H9 (cell line): ENCODE results near the gene OR52L1. TPM values are rescaled to one million over a fixed set of nuclear protein-coding genes. Genes with fewer than 3 reads are reported as not detected.

Source experiments
- DNase-seq: peaks from one replicate; pipeline ENCODE4 v3.0.0-alpha.2; 2017
- H2AFZ ChIP-seq: one replicate; pipeline ENCODE4 v1.6.1; 2013; ENCODE audit warnings: mild to moderate bottlenecking, low read length, control low read depth, moderate library complexity
- H2AK5ac ChIP-seq: 2 replicates; pipeline ENCODE4 v1.6.1; 2013; ENCODE audit warnings: low read length, control low read depth, mixed read lengths; ENCODE audit not compliant: insufficient read length
- H2BK120ac ChIP-seq: one replicate; pipeline ENCODE4 v1.6.1; 2013; ENCODE audit warnings: low read depth, mild to moderate bottlenecking, low read length, control low read depth, inconsistent platforms; ENCODE audit not compliant: poor library complexity, severe bottlenecking
- H2BK12ac ChIP-seq: 2 replicates; pipeline ENCODE4 v1.6.1; 2013; ENCODE audit warnings: low read length, control low read depth, mixed read lengths, low read depth; ENCODE audit not compliant: insufficient read length
- H2BK15ac ChIP-seq: 2 replicates; pipeline ENCODE4 v1.6.1; 2013; ENCODE audit warnings: low read depth, low read length, control low read depth
- H2BK20ac ChIP-seq: one replicate; pipeline ENCODE4 v1.6.1; 2013; ENCODE audit warnings: low read depth, mild to moderate bottlenecking, low read length, control low read depth, inconsistent platforms; ENCODE audit not compliant: poor library complexity, severe bottlenecking
- H2BK5ac ChIP-seq: 2 replicates; pipeline ENCODE4 v1.6.1; 2013; ENCODE audit warnings: low read length, control low read depth, mixed read lengths; ENCODE audit not compliant: insufficient read length
- H3K14ac ChIP-seq: 2 replicates; pipeline ENCODE4 v1.6.1; 2013; ENCODE audit warnings: low read length, control low read depth; ENCODE audit not compliant: insufficient read depth
- H3K18ac ChIP-seq: 2 replicates; pipeline ENCODE4 v1.6.1; 2013; ENCODE audit warnings: low read depth, mild to moderate bottlenecking, mixed read lengths, low read length, control low read depth; ENCODE audit not compliant: insufficient read length
- H3K23ac ChIP-seq: 2 replicates; pipeline ENCODE4 v1.6.1; 2013; ENCODE audit warnings: low read length, control low read depth, mixed read lengths, low read depth; ENCODE audit not compliant: insufficient read length
- H3K23me2 ChIP-seq: 2 replicates; pipeline ENCODE4 v1.6.1; 2013; ENCODE audit warnings: low read depth, mild to moderate bottlenecking, mixed read lengths, low read length, control low read depth; ENCODE audit not compliant: insufficient read length, poor library complexity, severe bottlenecking
- H3K27ac ChIP-seq: 2 replicates; pipeline ENCODE4 v1.5.1; 2013; ENCODE audit warnings: low read length, control low read depth, mixed read lengths, low read depth; ENCODE audit not compliant: insufficient read length
- H3K27me3 ChIP-seq: 2 replicates; pipeline ENCODE4 v1.6.1; 2013; ENCODE audit warnings: low read length, control low read depth, inconsistent platforms; ENCODE audit not compliant: insufficient read depth
- H3K4ac ChIP-seq: 2 replicates; pipeline ENCODE4 v1.6.1; 2013; ENCODE audit warnings: low read depth, mild to moderate bottlenecking, control low read depth, inconsistent platforms, low read length, moderate library complexity
- H3K4me1 ChIP-seq: 2 replicates; pipeline ENCODE4 v1.6.1; 2013; ENCODE audit warnings: low read length, control low read depth, inconsistent platforms; ENCODE audit not compliant: insufficient read depth
- H3K4me2 ChIP-seq: 2 replicates; pipeline ENCODE4 v1.6.1; 2013; ENCODE audit warnings: low read length, control low read depth, mixed read lengths; ENCODE audit not compliant: insufficient read length, insufficient read depth
- H3K56ac ChIP-seq: 2 replicates; pipeline ENCODE4 v1.6.1; 2013; ENCODE audit warnings: low read depth, mild to moderate bottlenecking, mixed read lengths, low read length, control low read depth; ENCODE audit not compliant: insufficient read length
- H3K79me1 ChIP-seq: 2 replicates; pipeline ENCODE4 v1.6.1; 2013; ENCODE audit warnings: low read depth, mild to moderate bottlenecking, moderate library complexity, low read length, control low read depth, inconsistent platforms; ENCODE audit not compliant: insufficient read depth, poor library complexity, severe bottlenecking
- H3K79me2 ChIP-seq: 2 replicates; pipeline ENCODE4 v1.6.1; 2013; ENCODE audit warnings: low read length, control low read depth, inconsistent platforms; ENCODE audit not compliant: insufficient read depth
- H3K9ac ChIP-seq: 2 replicates; pipeline ENCODE4 v1.6.1; 2013; ENCODE audit warnings: low read length, control low read depth, mixed read lengths; ENCODE audit not compliant: insufficient read length; ENCODE audit errors: extremely low read depth
- H3K9me3 ChIP-seq: one replicate; pipeline ENCODE4 v1.6.1; 2013; ENCODE audit warnings: low read depth, low read length, inconsistent platforms; ENCODE audit not compliant: control insufficient read depth
- H3T11ph ChIP-seq: one replicate; pipeline ENCODE4 v1.6.1; 2013; ENCODE audit warnings: mild to moderate bottlenecking, low read length, control low read depth, inconsistent platforms
- H4K20me1 ChIP-seq: one replicate; pipeline ENCODE4 v1.6.1; 2013; ENCODE audit not compliant: control insufficient read depth, insufficient read length, insufficient read depth
- H4K5ac ChIP-seq: 2 replicates; pipeline ENCODE4 v1.6.1; 2013; ENCODE audit warnings: low read depth, mild to moderate bottlenecking, mixed read lengths, low read length, control low read depth; ENCODE audit not compliant: insufficient read length
- H4K8ac ChIP-seq: replicated peaks from 2 replicates; pipeline ENCODE4 v1.6.1; 2013; ENCODE audit warnings: low read length, control low read depth, mixed read lengths, low read depth; ENCODE audit not compliant: insufficient read length
- H4K91ac ChIP-seq: 2 replicates; pipeline ENCODE4 v1.6.1; 2013; ENCODE audit warnings: low read depth, mild to moderate bottlenecking, moderate library complexity, mixed read lengths, low read length, control low read depth; ENCODE audit not compliant: insufficient read length
- H3K27ac Mint-ChIP-seq, 3 experiments: 2 replicates in 2 of 3; 3 replicates in 1 of 3; pipeline ENCODE4 v1.8.0; 2020 to 2021; ENCODE audit warnings: mixed read lengths in 3 of 3, mild to moderate bottlenecking in 1 of 3, moderate library complexity in 1 of 3
- H3K27me3 Mint-ChIP-seq: 2 replicates; pipeline ENCODE4 v1.8.0; 2021; ENCODE audit warnings: low read depth, mild to moderate bottlenecking, moderate library complexity, mixed read lengths
- H3K36me3 Mint-ChIP-seq, 3 experiments: 2 replicates in 2 of 3; 3 replicates in 1 of 3; pipeline ENCODE4 v1.8.0; 2020 to 2021; ENCODE audit warnings: low read depth in 3 of 3, mixed read lengths in 3 of 3; ENCODE audit not compliant: insufficient read depth in 1 of 3
- H3K4me1 Mint-ChIP-seq, 2 experiments: 2 replicates each; pipeline ENCODE4 v1.8.0; 2020; ENCODE audit warnings: mixed read lengths in 2 of 2
- H3K4me3 Mint-ChIP-seq, 2 experiments: 2 replicates in 1 of 2; 3 replicates in 1 of 2; pipeline ENCODE4 v1.8.0; 2020 to 2021; ENCODE audit warnings: mild to moderate bottlenecking in 2 of 2, mixed read lengths in 2 of 2, moderate library complexity in 1 of 2
- H3K9me3 Mint-ChIP-seq, 2 experiments: 2 replicates in 1 of 2; 3 replicates in 1 of 2; pipeline ENCODE4 v1.8.0; 2020; ENCODE audit warnings: mild to moderate bottlenecking in 2 of 2, mixed read lengths in 2 of 2, moderate library complexity in 1 of 2
- WGBS: extraction: QIAGEN DNeasy Blood & Tissue Kit; methylation state at CpG from one replicate; pipeline ENCODE4 v1.1.7; 2013; ENCODE audit warnings: missing lambda C conversion rate, low lambda C conversion rate, mixed read lengths; ENCODE audit not compliant: insufficient read length; ENCODE audit errors: extremely low coverage; 5-methylcytosine and 5-hydroxymethylcytosine counted together
- total RNA-seq: library from RNA; stranded (reverse); gene quantifications from 2 replicates; pipeline ENCODE4 v1.2.1, GENCODE V29; 2021
- TF ChIP-seq, protein P1 (sequence below): fragments of 200-600 bp; sonication (generic); conservative IDR thresholded peaks from 3 replicates; pipeline ENCODE4 v1.8.0; 2021; ENCODE audit warnings: antibody characterized with exemption, mild to moderate bottlenecking

OR52L1 gene
- total RNA-seq, 1 experiment from 2014 or later: not detected

DNA sequence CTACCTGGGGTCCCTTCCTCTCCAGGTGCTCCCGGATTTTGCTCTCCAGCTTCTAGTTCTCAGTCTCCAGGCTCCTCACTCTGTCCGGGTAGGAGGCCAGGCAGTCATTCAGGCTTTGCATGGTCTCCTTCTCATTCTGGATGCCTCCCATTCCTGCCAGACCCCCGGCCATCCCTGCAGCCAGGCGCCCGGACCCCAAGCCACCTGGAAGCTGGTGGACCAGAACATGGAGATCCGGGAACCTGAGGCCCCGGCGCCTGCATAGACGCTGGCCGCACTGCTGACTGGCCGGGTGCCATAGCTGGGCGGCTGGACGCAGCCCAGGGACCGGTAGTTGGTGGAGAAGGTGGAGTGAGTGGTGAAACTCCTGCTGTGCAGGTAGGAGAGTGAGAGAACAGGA lies 8.0 kb upstream of the OR52L1 start:
- H3K18ac ChIP-seq: no peak overlapping the region
- no peak overlapping the region for H4K5ac ChIP-seq
- no peak overlapping the region for H2BK120ac ChIP-seq
- TF ChIP-seq, protein P1, sequence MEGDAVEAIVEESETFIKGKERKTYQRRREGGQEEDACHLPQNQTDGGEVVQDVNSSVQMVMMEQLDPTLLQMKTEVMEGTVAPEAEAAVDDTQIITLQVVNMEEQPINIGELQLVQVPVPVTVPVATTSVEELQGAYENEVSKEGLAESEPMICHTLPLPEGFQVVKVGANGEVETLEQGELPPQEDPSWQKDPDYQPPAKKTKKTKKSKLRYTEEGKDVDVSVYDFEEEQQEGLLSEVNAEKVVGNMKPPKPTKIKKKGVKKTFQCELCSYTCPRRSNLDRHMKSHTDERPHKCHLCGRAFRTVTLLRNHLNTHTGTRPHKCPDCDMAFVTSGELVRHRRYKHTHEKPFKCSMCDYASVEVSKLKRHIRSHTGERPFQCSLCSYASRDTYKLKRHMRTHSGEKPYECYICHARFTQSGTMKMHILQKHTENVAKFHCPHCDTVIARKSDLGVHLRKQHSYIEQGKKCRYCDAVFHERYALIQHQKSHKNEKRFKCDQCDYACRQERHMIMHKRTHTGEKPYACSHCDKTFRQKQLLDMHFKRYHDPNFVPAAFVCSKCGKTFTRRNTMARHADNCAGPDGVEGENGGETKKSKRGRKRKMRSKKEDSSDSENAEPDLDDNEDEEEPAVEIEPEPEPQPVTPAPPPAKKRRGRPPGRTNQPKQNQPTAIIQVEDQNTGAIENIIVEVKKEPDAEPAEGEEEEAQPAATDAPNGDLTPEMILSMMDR: no peak
- no peak overlapping the region for H3K4me2 ChIP-seq
- Mint-ChIP-seq H3K27me3 (peaks cover 1% of the 10 kb centered on the region; the same call in 1 of the 2 replicates), H3K4me3 (no peak overlapping the region), H3K4me1 (0 out of 4 replicates have a peak, but pooled peaks cover 0 to 2% of the 10 kb centered on the region in 2 experiments), H3K27ac (no peak overlapping the region; a peak in 1 of 7 replicates), H3K36me3 (no peaks in the 10 kb centered on the region), H3K9me3 (no peaks in the 10 kb centered on the region)
- no peak overlapping the region for H2BK20ac ChIP-seq
- no peak overlapping the region for H2AFZ ChIP-seq
- H3K23ac ChIP-seq: no peak overlapping the region
- no peaks in the 10 kb centered on the region for H3K4me1 ChIP-seq
- no peak overlapping the region for H3K14ac ChIP-seq
- H3K9ac ChIP-seq: no peak overlapping the region
- H3K27ac ChIP-seq: no peak overlapping the region
- H3T11ph ChIP-seq: no peak overlapping the region
- no peaks in the 10 kb centered on the region for H3K23me2 ChIP-seq
- H4K8ac ChIP-seq: no peak overlapping the region
- H3K4ac ChIP-seq: no peak overlapping the region
- H2BK5ac ChIP-seq: no peak overlapping the region
- H3K79me2 ChIP-seq: no peaks in the 10 kb centered on the region
- DNase-seq: no peak
- no peaks in the 10 kb centered on the region for H3K27me3 ChIP-seq
- H3K56ac ChIP-seq: no peak overlapping the region
- H4K91ac ChIP-seq: no peak overlapping the region
- no peaks in the 10 kb centered on the region for H3K79me1 ChIP-seq
- H3K9me3 ChIP-seq: no peaks in the 10 kb centered on the region
- no peak overlapping the region for H2BK12ac ChIP-seq
- H2AK5ac ChIP-seq: no peak overlapping the region
- no peak overlapping the region for H2BK15ac ChIP-seq
- H4K20me1 ChIP-seq: no peaks in the 10 kb centered on the region
- WGBS: no CpG with 5 or more reads among the region's 14 CpGs
